Middle frontal gyrus (tissue), 1 donor: ENCODE results near the gene DARS2.
"Not testable (repeated sequence)": the region's sequence is repeated elsewhere in the genome, so short reads cannot be mapped to it uniquely, and the experiment has no call there.

Source experiments
- DNase-seq: peaks from one replicate; pipeline ENCODE4 v3.0.0-alpha.2; 2015; ENCODE audit warnings: low spot score; ENCODE audit errors: extremely low spot score

Gene DARS2, protein sequence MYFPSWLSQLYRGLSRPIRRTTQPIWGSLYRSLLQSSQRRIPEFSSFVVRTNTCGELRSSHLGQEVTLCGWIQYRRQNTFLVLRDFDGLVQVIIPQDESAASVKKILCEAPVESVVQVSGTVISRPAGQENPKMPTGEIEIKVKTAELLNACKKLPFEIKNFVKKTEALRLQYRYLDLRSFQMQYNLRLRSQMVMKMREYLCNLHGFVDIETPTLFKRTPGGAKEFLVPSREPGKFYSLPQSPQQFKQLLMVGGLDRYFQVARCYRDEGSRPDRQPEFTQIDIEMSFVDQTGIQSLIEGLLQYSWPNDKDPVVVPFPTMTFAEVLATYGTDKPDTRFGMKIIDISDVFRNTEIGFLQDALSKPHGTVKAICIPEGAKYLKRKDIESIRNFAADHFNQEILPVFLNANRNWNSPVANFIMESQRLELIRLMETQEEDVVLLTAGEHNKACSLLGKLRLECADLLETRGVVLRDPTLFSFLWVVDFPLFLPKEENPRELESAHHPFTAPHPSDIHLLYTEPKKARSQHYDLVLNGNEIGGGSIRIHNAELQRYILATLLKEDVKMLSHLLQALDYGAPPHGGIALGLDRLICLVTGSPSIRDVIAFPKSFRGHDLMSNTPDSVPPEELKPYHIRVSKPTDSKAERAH

DNA sequence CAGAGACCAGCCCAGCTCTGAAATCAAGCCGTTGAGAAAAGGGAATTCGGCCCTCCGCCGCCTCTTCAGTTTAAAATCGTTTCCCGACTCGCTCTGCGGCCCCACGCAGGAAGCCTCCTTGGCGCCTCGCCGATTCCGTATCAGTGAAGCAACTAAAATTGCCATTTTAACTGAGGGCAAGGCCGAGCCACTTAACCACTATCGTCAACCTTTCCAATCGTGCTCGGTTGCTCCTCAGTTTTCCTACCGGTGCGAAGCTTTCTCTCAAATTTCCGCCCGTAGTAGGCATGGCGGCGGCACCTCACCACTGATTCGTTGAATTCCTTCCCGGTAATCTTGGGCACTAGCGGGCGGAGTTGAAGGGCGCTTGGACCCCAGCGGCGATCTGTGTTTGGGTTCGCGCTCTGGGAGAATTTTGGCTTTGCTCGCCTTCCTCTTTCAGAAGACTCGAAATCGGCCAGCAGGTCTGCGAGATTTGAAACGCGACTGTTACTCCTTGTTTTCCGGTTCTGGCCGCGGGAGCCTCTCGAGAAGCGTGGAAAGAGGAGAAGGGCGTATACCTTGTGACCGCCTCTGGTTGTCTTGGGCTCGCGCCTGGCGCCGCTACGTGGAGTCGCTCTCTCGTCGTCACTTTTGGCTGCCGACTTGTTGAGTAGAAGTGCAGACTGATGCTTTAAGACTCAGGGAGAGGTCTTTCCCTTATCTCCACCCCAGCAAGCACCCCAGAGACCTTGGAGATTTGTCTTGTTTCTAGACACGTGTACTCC lies at the start of gene DARS2, which contains the start of gene CENPL:
Gene DARS2, plus strand, starts transcription at position 359 of the 767 bp plus-strand sequence. CDS start 557 bp downstream, outside the sequence.
Gene CENPL, minus strand, starts transcription at position 569 of the 767 bp plus-strand sequence. CDS start 13,584 bp downstream, outside the sequence.
- peak; percentile 98 for DNase-seq

DNA sequence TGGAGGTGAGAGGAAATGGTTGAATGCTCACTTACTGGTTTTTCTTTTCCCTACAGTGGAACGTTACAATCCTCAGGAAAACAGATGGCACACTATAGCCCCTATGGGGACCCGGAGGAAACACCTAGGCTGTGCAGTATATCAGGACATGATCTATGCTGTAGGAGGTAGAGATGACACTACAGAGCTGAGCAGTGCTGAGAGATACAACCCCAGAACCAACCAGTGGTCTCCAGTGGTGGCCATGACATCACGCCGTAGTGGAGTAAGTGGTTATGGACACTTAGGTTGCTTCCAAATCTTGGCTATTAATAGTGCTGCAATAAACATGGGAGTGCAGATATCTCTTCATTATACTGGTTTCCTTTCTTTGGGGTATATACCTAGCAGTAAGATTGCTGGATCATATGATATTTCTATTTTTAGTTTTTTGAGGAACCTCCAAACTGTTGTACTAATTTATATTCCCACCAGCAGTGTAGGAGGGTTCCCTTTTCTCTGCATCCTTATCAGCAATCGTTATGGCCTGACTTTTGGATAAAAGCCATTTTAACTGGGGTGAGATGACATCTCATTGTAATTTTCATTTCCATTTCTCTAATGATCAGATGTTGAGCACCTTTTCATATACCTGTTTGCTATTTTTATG lies 48.8 kb upstream of the DARS2 start:
- DNase-seq = no peak

DNA sequence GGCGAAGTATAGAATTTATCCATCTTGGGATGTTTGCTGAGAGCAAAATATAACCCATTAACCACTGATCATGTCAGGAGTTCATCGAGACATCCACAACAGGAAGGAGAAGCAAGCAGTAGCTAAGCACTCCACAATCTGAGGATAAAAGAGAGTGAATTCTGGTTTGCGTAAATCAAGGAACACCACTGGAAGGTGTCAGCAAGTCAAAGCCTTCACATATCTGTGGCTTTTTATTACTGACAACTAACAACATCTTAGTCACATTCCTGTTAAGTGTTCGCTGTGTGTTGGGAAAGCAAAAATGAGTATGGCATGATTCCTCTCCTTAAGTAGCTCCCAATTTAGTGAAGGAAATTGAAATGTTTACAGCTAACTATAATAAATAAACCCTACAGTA lies 44.5 kb upstream of the DARS2 start:
- DNase-seq = no peak

DNA sequence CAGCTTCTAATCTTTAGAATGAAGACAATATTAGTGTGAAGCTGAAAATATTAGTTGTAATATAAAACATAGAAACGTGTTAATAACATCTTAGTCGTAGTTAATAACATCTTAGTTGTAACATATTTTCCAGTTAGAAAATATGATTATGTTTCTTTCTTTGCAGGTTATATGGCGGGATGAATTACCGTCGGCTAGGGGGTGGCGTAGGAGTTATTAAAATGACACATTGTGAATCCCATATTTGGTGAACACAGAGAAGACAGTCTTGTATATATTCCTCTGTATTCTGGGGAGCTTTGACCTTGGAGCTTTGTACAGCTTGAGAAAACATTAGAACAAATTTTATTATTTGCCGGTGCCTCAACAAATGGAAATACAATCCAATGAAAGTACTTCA lies 39.5 kb upstream of the DARS2 start:
- DNase-seq = no peak

DNA sequence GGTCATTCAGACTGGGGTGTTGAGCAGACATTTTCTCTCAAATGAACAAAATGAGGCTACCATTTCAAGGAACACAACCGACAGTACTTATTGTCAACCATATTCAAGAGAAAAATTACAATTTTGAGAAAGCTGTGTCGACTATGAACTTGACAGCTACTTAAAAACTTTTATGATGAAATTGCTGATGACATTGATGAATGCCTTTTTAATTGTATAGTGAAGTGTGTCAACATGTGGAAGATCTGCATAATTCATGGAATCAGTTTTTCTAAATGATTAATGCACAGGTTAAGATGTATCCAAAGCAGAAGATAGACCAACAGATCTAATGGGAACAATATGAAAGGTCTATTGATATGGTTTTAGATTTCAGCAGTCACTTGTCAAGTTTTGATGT lies 34.6 kb upstream of the DARS2 start:
- DNase-seq = no peak

DNA sequence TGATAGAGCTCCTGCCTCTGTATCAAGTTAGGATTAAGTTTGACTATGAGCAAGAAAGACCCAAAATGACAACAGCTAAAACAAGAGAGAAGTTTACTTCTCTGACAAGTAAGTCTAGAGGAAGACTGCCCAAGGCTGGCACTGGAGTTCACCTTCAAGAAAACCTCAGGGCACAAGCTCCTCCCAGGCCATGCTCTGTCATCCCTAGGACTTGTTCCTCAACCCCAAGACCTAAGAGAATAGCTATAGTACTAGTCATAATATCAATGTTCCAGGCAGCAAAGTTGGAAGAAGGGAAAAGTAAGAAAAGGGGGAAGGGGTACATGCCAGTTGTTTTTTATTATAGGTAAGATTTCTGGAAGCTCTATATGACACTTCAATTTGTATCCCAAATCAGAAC lies 26.4 kb upstream of the DARS2 start:
- DNase-seq = no peak

DNA sequence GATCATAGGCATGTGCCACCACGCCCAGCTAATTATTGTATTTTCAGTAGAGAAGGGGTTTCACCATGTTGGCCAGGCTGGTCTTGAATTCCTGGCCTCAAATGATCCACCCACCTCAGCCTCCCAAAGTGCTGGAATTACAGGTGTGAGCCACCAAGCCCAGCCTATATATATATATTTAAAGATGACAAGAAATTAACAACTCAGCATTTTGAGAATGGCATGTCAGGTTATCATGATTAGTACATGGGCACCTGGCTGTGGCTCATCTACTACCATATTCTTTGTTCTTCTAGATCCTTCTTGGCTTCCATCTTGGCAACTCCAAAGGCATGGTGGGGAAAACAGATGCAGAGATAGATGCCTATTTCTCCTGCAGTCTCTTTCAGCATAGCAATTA lies 24.5 kb upstream of the DARS2 start:
- DNase-seq = not testable (repeated sequence)

DNA sequence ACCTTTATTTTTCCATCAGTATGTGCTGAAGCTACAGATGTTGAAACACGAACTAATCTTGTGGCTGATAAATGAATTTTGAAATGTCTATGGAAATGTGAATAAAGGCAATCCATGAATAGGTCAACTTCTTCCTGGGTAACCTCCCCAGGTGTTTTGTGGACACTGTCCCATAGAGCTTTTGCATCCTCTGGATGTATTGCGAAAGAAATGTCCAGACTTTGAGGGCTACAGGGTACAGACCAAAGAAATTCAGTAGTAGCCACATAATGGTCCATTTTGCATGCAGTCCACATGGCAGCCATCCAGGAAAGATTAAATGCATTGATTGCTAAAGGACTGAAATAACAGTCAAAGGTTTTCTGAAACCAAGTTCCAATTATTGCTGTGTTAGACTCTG lies 21.5 kb upstream of the DARS2 start:
- DNase-seq = no peak

DNA sequence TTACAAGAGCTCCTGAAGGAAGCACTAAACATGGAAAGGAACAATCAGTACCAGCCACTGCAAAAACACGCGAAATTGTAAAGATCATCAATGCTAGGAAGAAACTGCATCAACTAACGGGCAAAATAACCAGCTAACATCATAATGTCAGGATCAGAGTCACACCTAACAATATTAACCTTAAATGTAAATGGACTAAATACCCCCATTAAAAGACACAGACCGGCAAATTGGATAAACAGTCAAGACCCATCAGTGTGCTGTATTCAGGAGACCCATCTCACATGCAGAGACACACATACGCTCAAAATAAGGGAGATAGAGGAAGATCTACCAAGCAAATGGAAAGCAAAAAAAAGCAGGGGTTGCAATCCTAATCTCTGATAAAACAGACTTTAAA lies 10.8 kb upstream of the DARS2 start:
- DNase-seq = not testable (repeated sequence)

DNA sequence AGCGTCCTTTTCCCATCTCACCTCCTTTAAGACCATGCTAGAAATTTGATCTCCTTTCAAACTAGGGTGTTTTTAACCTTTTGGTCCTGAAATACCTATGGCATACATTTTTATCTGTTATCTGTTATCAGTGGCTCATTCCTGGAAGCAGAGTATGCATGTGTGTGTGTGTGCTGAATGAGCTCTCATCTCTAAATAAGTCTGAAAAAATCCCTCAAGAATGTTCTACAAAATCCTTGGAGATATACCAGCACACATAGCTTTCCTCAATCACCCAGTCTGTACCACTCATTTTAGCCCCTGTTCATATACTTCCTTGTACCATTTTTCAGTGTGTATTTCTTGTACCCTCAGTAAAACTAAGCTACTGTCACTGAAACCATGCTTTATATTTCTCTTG lies 6.0 kb upstream of the DARS2 start:
- DNase-seq = no peak

DNA sequence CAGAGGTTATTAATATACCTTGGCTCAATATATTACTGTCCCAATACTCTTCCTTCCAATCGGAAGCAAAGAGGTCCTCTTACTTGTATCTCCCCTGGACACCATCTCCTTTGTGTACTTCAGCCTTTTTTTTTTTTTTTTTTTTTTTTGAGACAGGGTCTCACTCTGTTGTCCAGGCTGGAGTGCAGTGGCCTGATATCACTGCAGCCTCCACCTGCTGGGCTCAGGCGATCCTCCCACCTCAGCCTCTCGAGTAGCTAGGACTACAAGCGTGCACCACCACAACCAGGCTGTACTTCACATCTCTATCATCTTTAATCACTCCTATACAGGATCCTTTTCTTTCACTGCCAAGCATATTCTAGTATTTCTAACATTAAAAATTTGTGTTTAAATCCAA lies 2.8 kb upstream of the DARS2 start:
- DNase-seq = no peak

DNA sequence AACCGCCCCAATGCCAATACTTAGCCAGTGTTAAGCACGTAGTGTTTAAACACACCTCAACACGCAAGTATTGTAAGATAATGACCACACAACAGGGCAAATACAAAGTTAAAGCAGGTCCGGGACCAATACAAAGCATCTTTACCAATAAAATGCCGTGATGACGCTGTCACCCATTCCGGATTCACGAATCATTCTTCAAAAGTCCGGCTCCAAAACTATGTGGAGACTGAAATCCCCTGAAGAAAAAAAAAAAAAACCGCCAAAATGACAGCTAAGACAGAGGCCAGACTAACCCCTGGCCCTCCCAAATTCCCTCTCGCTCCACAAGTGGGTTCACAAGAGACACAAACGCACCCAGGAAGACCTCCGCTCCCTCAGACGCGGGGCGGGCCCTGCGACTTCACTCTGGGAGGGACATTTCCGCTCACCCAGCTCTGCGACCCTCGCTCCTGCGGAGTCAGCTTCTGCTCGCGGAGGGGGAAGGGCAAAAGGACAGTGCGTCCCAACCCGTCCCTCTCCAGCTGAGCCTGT lies 625 bp upstream of the DARS2 start:
- no peak for DNase-seq

DNA sequence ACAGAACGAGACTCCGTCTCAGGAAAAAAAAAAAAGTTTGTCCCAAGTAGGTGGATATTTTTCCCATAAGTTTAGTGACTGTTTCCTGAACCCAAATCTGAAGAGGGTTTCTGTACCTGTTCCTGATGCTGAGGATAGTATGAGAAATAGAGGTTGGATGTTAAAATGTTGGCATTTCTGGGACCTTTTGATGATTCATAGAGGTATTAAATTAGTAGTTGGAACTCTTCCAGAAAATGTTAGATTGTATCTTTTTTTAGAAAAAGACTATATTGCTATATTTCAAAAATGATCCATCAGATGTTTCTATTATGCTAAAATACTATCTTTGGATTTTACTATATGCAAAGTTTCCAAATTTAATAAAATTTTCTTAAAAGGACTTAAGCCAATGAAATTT lies 3.1 kb downstream of the DARS2 start:
- DNase-seq = no peak

DNA sequence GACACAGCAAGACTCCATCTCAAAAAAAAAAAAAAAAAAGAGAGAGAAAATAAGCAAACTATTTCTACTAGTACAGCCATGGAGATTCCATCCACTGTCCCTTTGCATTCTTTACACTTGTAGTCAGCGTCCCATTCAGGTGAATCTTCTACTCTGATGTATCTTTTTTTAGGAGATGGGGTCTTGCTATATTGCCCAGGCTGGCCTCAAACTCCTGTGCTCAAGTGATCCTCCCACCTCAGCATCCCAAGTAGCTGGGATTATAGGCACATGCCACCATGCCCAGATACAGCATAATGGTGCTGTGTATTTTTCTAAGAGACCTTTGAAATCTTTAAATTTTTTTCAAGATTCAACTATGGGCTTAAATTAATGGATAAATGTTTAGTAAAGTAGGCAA lies 8.3 kb downstream of the DARS2 start:
- no peak for DNase-seq

DNA sequence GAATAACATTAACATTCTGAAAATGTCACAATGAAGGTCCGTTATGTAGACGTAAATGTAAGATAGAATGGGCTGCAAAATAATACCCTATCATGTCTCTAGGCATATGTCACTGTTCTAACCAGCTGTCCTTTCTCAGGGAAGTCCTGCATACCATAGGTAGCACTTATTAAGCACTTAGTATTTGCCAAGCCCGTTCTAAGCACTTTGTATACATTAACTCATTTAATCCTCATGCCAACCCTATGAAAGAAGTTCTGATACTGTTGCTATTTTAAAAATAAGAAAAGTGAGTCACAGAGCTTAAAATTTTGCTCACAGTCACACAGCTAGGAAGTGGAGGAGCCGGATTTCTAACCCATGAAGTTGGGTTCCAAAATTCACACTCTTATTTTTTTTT lies 27.6 kb downstream of the DARS2 start:
- DNase-seq = no peak

DNA sequence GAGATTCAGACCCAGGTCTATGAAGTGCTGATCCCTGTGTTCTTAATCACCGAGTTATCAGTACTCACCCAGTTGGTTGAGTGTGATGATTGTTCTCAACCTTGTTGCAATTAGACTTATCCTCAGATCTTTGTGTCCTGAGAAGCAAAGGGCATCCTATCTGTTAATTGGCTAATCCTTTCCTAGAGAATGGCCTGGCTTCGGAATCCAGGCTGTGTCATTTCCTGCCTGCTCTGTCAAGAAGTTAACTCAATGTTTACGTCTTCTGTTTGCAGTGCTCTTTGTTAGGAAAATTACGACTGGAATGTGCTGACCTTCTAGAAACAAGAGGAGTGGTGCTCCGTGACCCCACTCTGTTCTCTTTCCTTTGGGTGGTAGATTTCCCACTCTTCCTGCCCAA lies 28.6 kb downstream of the DARS2 start:
- DNase-seq = no peak

DNA sequence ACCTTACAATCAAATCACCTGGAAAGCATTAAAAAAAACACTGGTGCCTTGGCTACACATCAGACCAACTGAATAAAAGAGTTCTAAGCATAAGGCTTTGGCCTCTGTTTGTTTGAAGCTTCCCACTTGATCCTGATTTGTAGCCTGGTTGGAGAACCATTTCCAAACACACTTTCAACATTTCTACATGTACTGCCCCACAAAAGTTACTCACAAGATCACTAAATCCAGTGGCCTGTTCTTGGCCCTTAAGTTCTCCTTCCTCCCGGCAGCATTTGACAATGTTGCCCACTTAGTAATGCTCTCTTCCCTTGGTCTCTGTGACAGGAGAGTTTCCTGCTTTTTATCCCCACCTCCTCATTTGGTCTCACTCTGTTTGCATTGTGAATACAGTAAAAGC lies 31.5 kb downstream of the DARS2 start:
- no peak for DNase-seq

DNA sequence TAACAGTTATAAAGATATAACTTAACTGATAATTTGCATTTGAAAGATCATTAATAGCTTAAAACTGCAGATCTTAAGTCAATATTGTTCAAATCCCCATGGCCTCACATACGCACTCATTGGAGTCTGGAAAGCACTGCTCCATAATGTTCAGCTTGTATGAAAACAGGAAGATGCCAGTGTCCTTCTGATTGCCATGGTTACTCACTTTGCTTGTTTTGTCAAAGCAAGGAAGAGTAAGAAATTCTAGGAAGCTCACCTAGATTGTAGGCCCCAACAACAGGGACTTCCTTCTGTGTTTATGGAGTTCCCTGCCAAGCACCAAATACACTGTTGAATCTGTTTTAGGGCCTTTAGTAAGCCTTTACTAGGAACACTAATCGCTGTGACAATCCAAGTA lies 32.4 kb downstream of the DARS2 start:
- DNase-seq = no peak

DNA sequence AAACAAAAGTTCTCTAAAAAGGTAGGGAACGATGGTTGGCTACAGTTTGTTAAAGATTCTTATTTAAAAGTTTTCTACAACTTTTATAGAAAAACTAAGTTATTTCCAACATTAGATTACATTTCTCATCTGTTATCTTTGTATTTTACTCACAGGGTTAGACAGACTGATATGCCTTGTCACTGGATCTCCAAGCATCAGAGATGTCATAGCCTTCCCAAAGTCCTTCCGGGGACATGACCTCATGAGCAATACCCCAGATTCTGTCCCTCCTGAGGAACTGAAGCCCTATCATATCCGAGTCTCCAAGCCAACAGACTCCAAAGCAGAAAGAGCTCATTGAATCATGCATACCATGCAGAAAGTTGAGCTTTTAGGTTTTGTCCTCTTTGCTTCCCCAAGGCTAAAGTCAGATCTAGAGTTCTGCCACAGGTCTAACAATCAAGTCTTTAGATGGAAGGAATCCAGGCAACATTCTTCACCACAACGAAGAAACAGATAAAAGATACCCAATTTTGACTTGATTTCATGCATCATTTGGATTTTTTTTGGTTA lies 33.0 kb downstream of the DARS2 start:
- no peak for DNase-seq

DNA sequence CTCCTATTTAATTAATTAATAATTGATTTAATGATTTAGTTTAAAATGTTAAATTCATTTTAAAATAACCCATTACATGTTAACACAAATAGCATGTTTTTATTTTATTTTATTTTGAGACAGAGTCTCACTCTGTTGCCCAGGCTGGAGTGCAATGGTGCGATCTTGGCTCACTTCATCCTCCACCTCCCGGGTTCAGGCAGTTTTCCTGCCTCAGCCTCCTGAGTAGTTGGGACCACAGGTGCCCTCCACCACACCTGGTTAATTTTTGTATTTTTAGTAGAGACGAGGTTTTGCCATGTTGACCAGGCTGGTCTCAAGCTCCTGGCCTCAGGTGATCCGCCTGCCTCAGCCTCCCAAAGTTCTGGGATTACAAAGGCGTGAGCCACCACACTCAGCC lies 35.1 kb downstream of the DARS2 start:
- DNase-seq = not testable (repeated sequence)

DNA sequence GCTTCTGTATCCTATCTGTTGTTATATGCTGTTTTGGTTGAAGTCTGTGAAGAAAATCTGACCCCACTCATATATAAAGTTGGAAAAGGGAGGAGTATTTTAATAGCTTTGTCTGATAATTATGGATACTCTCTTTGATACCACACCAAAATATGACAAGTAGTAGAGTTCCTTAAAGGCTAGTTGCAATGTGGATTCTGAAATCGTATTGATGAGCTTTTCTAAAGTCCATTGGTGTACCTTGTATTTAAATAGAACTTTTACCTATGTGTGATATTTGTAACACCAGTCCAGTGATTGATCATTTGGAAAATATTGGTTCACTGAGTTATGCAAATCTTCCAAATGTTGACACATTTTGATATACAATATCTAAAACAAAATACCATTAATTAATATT lies 35.6 kb downstream of the DARS2 start:
- no peak for DNase-seq
